ENCODE measurements around the gene IMPG1. TPM values are rescaled to one million over a fixed set of nuclear protein-coding genes. Genes with fewer than 3 reads are reported as not detected.

The IMPG1 gene
- total RNA-seq, 1 experiment from 2014 or later, result not detected

DNA sequence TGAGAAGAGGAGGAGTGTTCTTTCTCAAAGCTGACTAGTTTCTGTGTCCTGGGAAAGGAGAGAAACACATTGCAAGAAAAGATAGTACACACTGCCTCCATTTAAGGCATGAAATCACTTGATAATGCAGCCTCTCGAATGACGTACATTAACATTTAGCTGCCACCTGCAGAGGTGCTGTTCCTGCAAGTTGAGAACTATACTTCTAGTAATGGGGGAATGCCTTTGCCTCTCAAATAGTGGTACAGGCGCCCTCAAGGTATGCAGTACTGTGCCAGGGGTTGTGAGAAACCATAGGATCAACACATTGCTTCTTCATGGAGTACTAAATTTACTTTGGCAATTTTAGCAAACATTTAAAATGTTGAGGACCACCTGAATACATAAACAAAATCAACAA lies 20.1 kb downstream of the IMPG1 start:
- intact Hi-C loops (cut with micrococcal nuclease; ENCODE audit: unreplicated experiment), result no loop called here
- Mint-ChIP-seq H3K27me3 (ENCODE audit: unreplicated experiment) (peaks cover 41% of the 10 kb centered on the region), H3K27ac (ENCODE audit: unreplicated experiment) (no peak overlapping the region), H3K9me3 (ENCODE audit: low read depth, unreplicated experiment) (no peaks in the 10 kb centered on the region), H3K4me1 (ENCODE audit: low read depth, unreplicated experiment) (no peaks in the 10 kb centered on the region), H3K36me3 (ENCODE audit: insufficient read depth, unreplicated experiment) (no peaks in the 10 kb centered on the region), H3K4me3 (ENCODE audit: low read depth, unreplicated experiment) (no peak overlapping the region)
- DNase-seq, result no peak
- no peak for TF ChIP-seq CTCF (IDR thresholded peaks at IDR 0.05; ENCODE audit: unreplicated experiment)
- CTCF ChIA-PET, result no interaction called here
- no TSS peak for BruUV-seq (replicated peaks)

- TF ChIP-seq CTCF (IDR thresholded peaks at IDR 0.05; ENCODE audit: unreplicated experiment), result no peak
- DNase-seq, result no peak
- H3K36me3 Mint-ChIP-seq (ENCODE audit: insufficient read depth, unreplicated experiment), result no peaks in the 10 kb centered on the region
- H3K27ac Mint-ChIP-seq (ENCODE audit: unreplicated experiment), result no peak overlapping the region
- H3K4me3 Mint-ChIP-seq (ENCODE audit: low read depth, unreplicated experiment), result no peak overlapping the region
- H3K9me3 Mint-ChIP-seq (ENCODE audit: low read depth, unreplicated experiment), result no peaks in the 10 kb centered on the region
- CTCF ChIA-PET, result no interaction called here
- intact Hi-C loops (cut with micrococcal nuclease; ENCODE audit: unreplicated experiment), result no loop called here
- no TSS peak for BruUV-seq (replicated peaks)
- peaks cover 72% of the 10 kb centered on the region for H3K27me3 Mint-ChIP-seq (ENCODE audit: unreplicated experiment)
- H3K4me1 Mint-ChIP-seq (ENCODE audit: low read depth, unreplicated experiment), result no peaks in the 10 kb centered on the region
These were observed 28.8 kb downstream of the IMPG1 start for GRCh38 chr6:76043690-76044089.

DNA sequence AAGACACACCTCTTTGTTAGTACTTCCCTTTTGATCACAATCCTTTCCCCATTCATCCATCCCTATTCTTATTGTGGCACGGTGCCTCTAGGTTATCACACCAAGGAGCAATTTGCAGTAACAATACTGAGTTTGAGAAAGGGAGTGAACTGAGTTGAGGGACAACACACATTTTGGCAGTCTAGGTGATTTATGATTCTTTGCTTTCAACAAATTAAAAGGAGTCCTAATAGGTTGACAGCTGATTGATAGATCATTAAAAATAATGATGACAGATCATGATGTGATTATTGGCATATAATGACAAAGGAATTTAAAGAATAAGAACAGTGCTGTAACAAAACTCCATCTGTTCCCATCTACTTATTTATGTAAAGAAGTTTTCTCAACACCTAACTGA lies 36.7 kb downstream of the IMPG1 start:
- H3K36me3 Mint-ChIP-seq (ENCODE audit: insufficient read depth, unreplicated experiment), result no peaks in the 10 kb centered on the region
- BruUV-seq (replicated peaks), result no TSS peak
- no peak for DNase-seq
- H3K4me1 Mint-ChIP-seq (ENCODE audit: low read depth, unreplicated experiment), result no peaks in the 10 kb centered on the region
- no peak overlapping the region for H3K4me3 Mint-ChIP-seq (ENCODE audit: low read depth, unreplicated experiment)
- intact Hi-C loops (cut with micrococcal nuclease; ENCODE audit: unreplicated experiment), result no loop called here
- H3K27ac Mint-ChIP-seq (ENCODE audit: unreplicated experiment), result no peak overlapping the region
- H3K27me3 Mint-ChIP-seq (ENCODE audit: unreplicated experiment), result peaks cover 24% of the 10 kb centered on the region
- no peaks in the 10 kb centered on the region for H3K9me3 Mint-ChIP-seq (ENCODE audit: low read depth, unreplicated experiment)
- no peak for TF ChIP-seq CTCF (IDR thresholded peaks at IDR 0.05; ENCODE audit: unreplicated experiment)
- CTCF ChIA-PET, result no interaction called here

- no peak overlapping the region for H3K27ac Mint-ChIP-seq (ENCODE audit: unreplicated experiment)
- H3K4me1 Mint-ChIP-seq (ENCODE audit: low read depth, unreplicated experiment), result no peaks in the 10 kb centered on the region
- no peak overlapping the region for H3K4me3 Mint-ChIP-seq (ENCODE audit: low read depth, unreplicated experiment)
- no peaks in the 10 kb centered on the region for H3K36me3 Mint-ChIP-seq (ENCODE audit: insufficient read depth, unreplicated experiment)
- DNase-seq, result peak; percentile 7
- H3K9me3 Mint-ChIP-seq (ENCODE audit: low read depth, unreplicated experiment), result peaks cover 12% of the 10 kb centered on the region
- intact Hi-C loops (cut with micrococcal nuclease; ENCODE audit: unreplicated experiment), result no loop called here
- TF ChIP-seq CTCF (IDR thresholded peaks at IDR 0.05; ENCODE audit: unreplicated experiment), result no peak
- H3K27me3 Mint-ChIP-seq (ENCODE audit: unreplicated experiment), result no peaks in the 10 kb centered on the region
- CTCF ChIA-PET, result no interaction called here
- BruUV-seq (replicated peaks), result no TSS peak
These were observed 46.4 kb downstream of the IMPG1 start for GRCh38 chr6:76026101-76026500.
